ENCODE results near the gene DNAH17. TPM values are rescaled to one million over a fixed set of nuclear protein-coding genes. Genes with fewer than 3 reads are reported as not detected.

DNAH17 gene
- total RNA-seq, 1 experiment from 2014 or later = 0.69 TPM

DNA sequence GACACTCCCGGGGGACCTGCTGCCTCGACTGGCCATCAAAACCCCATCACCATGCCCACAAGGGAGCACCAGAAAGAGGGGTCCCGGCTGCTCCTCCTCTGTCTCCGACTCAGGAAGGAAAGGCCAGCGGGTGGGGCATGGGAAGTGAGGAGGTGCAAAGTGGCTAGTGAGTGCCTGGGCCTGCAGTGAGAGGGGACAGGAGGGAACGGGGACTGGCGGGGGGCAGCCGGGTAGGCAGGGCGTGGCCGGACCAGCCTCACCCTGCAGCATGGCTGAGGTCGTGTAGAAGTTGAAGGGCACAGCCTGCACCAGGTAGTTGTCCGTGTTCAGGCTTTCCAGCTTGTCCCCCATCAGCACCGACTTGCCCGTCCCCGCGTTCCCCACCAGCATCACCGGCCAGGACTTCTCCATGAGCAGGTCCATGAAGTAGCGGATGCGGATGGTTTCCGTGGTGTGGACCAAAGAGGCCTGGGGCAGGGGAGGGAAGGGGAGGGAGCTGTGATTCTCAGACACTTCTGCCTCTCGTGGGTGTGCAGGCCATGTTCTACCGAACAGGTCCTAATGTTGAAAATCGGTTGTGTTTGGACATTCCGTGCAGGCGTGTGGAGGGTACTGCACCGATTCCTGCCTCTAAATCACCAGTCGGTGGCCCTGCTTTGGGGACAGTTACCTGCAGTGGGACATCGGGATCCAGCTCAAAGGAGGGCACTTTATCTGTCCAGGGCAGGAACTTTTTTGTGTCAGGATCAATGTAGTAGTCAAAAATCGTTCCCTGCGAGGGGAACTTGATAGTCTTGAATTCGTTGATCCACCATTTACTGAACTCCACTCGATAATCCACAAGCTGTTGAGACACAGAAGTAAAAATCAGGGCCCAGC is 91.7 kb downstream of the DNAH17 start:
- POLR2A ChIA-PET = interaction anchor here (0.7 kb wide), 1 partner anchor 174 kb away, joined by 3 read pairs; no protein-coding TSS in a partner anchor
- peak overlapping the region; percentile 83 for H3K9ac ChIP-seq (ENCODE audit: low read length)

More for the DNA sequence above, 91.7 kb downstream of the DNAH17 start:
- Histone ChIP-seq H3K79me2 (ENCODE audit: insufficient read depth, low read length) (no peaks in the 10 kb centered on the region), H2AFZ (ENCODE audit: low read depth, low read length, poor library complexity, severe bottlenecking) (no peak overlapping the region), H3K4me2 (ENCODE audit: low read length) (peak overlapping the region; percentile 93), H3K4me1 (ENCODE audit: control insufficient read depth in 1 of 2, insufficient read depth in 2 of 2, low read length in 2 of 2) (peaks cover 0 to 18% of the 10 kb centered on the region in 2 experiments; a peak in 3 of 4 replicates), H3K27ac (ENCODE audit: low read depth, low read length) (peak overlapping the region; percentile 46; the same call in 1 of the 2 replicates), H4K20me1 (ENCODE audit: insufficient read depth) (no peaks in the 10 kb centered on the region), H3K9me3 (ENCODE audit: control insufficient read depth in 1 of 2, insufficient read depth in 1 of 2, low read depth in 1 of 2, low read length in 2 of 2) (no peaks in the 10 kb centered on the region), H3K27me3 (ENCODE audit: insufficient read depth, low read length) (no peaks in the 10 kb centered on the region), H3K4me3 (replicated peaks in 1 of 2; ENCODE audit: low read depth in 1 of 2, low read length in 2 of 2) (peak overlapping the region; percentile 85 to 90), H3K36me3 (ENCODE audit: control insufficient read depth in 1 of 2, insufficient read depth in 2 of 2, low read length in 2 of 2) (no peaks in the 10 kb centered on the region), H3K9me2 (ENCODE audit: insufficient read depth) (no peaks in the 10 kb centered on the region)
- BruUV-seq (replicated peaks) = no TSS peak
- ATAC-seq (peak; percentile 4), DNase-seq (ENCODE audit: low read depth, low spot score) (no peak)
- ChIA-PET CTCF (interaction anchor here (2.8 kb wide), 1 partner anchor 12 kb away, joined by 7 read pairs; no protein-coding TSS in a partner anchor), RAD21 (ENCODE audit: low non-redundant PET in 1 of 2, low total read pairs in 2 of 2, uncharacterized antibody in 2 of 2, unreplicated experiment in 2 of 2) (interaction anchor here in 1 of 2 experiments (0.5 kb wide), 1 partner anchor 10 kb away, joined by 5 read pairs; no protein-coding TSS in a partner anchor)
- no peak for TF ChIP-seq ELF1 (IDR thresholded peaks at IDR 0.05; ENCODE audit: borderline replicate concordance, low read depth)
- TF ChIP-seq, protein P1, sequence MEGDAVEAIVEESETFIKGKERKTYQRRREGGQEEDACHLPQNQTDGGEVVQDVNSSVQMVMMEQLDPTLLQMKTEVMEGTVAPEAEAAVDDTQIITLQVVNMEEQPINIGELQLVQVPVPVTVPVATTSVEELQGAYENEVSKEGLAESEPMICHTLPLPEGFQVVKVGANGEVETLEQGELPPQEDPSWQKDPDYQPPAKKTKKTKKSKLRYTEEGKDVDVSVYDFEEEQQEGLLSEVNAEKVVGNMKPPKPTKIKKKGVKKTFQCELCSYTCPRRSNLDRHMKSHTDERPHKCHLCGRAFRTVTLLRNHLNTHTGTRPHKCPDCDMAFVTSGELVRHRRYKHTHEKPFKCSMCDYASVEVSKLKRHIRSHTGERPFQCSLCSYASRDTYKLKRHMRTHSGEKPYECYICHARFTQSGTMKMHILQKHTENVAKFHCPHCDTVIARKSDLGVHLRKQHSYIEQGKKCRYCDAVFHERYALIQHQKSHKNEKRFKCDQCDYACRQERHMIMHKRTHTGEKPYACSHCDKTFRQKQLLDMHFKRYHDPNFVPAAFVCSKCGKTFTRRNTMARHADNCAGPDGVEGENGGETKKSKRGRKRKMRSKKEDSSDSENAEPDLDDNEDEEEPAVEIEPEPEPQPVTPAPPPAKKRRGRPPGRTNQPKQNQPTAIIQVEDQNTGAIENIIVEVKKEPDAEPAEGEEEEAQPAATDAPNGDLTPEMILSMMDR (IDR thresholded peaks at IDR 0.05 in 2 of 3, conservative IDR thresholded peaks at IDR 0.05 in 1 of 3; ENCODE audit: borderline replicate concordance in 1 of 3, insufficient read depth in 1 of 3, low read depth in 2 of 3, low read length in 2 of 3) = no peak
- TF ChIP-seq RAD21 (IDR thresholded peaks at IDR 0.05; ENCODE audit: low read depth) = no peak
- TF ChIP-seq, protein P2, sequence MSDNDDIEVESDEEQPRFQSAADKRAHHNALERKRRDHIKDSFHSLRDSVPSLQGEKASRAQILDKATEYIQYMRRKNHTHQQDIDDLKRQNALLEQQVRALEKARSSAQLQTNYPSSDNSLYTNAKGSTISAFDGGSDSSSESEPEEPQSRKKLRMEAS (IDR thresholded peaks at IDR 0.05) = no peak
- no peak for TF ChIP-seq EZH2 (IDR thresholded peaks at IDR 0.05)
- no peak for TF ChIP-seq YY1 (IDR thresholded peaks at IDR 0.05; ENCODE audit: extremely low read depth, insufficient replicate concordance, low read depth, low read length)
- TF ChIP-seq, protein P3, sequence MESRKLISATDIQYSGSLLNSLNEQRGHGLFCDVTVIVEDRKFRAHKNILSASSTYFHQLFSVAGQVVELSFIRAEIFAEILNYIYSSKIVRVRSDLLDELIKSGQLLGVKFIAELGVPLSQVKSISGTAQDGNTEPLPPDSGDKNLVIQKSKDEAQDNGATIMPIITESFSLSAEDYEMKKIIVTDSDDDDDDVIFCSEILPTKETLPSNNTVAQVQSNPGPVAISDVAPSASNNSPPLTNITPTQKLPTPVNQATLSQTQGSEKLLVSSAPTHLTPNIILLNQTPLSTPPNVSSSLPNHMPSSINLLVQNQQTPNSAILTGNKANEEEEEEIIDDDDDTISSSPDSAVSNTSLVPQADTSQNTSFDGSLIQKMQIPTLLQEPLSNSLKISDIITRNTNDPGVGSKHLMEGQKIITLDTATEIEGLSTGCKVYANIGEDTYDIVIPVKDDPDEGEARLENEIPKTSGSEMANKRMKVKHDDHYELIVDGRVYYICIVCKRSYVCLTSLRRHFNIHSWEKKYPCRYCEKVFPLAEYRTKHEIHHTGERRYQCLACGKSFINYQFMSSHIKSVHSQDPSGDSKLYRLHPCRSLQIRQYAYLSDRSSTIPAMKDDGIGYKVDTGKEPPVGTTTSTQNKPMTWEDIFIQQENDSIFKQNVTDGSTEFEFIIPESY (IDR thresholded peaks at IDR 0.05; ENCODE audit: extremely low read depth, insufficient replicate concordance, low read length) = no peak
- TF ChIP-seq EGR1 (IDR thresholded peaks at IDR 0.05; ENCODE audit: low read depth) = no peak
- intact Hi-C loops (cut with micrococcal nuclease) = no loop called here

All from HCT116 (cell line).